GM19238 (cell line): ENCODE measurements around the gene DUOXA2.

Experiments
- DNase-seq: peaks from one replicate; pipeline ENCODE4 v3.0.0; 2011; ENCODE audit warnings: low spot score; ENCODE audit not compliant: insufficient read length

Gene DUOXA2

DNA sequence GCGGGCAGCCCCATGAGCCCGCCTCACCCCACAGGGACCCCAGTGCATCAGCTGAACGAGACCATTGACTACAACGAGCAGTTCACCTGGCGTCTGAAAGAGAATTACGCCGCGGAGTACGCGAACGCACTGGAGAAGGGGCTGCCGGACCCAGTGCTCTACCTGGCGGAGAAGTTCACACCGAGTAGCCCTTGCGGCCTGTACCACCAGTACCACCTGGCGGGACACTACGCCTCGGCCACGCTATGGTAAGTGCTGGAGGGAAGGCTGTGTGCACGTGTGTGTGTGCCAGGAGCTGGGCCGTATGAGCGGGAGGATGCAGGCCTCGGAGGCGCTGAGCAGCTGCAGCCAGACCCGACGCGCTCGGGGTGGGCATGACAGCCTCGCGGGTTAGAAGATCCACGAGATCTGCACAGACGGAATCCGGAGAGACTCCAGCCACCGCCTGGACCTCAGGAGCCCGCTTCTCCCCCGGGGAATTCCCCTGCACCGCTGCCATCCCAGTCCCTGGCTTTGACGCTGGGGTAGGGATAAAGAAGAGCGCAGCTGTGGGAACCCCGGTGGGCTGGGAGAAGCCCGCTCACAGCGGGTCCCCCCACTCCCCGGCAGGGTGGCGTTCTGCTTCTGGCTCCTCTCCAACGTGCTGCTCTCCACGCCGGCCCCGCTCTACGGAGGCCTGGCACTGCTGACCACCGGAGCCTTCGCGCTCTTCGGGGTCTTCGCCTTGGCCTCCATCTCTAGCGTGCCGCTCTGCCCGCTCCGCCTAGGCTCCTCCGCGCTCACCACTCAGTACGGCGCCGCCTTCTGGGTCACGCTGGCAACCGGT, 2.6 kb downstream of the DUOXA2 start:
- DNase-seq, result no peak

DNA sequence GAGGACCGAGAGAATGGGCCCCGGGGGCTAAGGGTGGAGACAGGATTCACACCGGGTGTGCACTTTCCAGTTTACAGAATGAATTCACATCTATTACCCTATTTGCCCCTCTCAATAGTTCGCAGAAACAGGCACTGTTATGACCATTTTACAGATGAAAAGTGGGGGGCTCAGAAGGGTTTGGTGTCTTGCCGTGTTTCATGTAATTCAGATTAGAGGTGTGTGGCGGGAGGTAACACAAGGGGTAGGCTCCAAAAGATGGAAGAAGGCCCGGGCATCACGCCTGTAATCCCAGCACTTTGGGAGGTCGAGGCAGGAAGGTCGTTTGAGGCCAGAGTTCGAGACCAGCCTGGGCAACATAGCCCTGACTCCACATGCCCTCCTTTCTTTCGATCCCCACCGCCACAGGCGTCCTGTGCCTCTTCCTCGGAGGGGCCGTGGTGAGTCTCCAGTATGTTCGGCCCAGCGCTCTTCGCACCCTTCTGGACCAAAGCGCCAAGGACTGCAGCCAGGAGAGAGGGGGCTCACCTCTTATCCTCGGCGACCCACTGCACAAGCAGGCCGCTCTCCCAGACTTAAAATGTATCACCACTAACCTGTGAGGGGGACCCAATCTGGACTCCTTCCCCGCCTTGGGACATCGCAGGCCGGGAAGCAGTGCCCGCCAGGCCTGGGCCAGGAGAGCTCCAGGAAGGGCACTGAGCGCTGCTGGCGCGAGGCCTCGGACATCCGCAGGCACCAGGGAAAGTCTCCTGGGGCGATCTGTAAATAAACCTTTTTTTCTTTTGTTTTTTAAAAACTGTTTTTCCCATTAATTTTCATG, 3.4 kb downstream of the DUOXA2 start:
- DNase-seq, result no peak

DNA sequence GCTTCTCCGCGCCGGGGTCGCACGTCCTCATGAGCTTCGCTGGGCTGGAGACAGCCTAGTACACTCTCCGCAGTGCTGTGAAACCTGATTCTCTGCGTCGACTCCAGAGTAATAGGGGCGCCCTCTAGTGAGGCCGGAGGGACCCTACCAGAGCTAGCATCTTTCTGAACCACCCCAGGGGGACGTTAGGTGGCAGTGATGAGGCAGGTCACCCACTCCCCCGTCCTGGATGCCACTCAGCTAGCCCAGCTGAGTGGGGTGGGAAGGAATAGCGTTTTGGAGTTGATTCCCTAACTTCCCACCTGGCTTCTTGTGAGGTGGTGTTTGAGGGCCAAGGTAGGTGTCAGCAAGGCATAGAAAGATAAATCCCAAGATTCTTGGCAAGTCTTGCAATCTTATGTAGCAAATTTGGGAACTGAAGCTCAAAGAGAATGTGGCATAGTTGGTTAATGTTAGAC, 4.0 kb downstream of the DUOXA2 start:
- DNase-seq, result peak; percentile 94

DNA sequence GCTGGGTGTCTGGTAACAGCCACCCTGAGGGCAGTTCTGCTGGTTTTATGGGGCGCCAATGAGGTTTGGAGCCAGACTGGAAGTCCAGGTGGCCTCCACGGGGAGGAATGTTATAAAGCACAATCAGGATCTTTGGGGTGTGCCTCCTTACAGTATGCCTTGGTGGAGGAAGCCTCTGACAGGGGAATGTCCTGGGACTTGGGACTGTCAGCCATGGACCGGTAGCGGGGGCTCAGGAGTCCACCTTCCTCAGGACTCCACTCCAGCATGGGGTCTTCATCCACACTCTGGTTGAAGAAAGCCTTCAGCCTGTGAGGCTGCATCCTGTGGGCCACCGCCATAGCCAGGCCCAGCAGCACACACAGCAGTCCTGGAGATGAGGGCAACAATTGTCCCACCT, 4.9 kb downstream of the DUOXA2 start:
- no peak for DNase-seq

DNA sequence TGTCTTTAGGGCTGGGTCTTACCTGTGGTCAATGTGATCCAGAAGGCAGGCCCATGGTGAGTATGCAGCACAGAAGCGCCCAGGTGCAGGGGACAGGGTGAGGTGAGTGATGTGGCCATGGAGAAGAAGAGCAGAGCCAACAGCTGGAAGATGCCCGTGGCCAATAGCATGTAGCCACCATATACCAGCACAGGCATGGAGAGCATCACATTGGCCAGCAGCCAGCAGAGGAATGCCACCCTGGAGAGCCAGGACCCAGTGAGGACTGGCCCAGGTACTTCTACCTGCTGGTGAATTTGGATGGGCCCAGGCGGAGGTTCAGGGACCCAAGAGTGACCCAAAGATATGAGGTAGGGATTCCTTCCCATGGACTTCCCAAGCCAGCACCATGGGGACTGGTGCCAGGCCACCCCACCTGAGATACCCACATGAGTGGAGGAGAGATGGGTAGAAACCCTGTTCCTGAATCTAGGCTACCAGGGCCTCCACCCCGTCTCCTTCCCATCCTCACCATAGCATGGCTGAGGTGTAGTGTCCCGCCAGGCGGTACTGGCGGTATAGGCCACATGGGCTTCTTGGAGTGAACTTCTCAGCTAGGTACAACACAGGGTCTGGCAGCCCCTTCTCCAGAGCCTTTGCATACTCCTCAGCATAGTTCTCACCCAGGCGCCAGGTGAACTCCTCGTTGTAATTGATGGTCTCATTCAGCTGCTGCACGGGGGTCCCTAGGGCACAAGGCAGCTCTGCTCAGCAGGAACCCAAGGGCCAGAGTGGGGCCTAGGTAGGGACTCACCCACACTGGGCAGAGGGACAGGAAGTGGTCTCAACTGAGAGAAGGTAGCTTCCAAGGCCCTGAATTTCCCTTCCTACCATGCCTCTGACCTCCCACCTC, 6.2 kb downstream of the DUOXA2 start:
- DNase-seq, result no peak

DNA sequence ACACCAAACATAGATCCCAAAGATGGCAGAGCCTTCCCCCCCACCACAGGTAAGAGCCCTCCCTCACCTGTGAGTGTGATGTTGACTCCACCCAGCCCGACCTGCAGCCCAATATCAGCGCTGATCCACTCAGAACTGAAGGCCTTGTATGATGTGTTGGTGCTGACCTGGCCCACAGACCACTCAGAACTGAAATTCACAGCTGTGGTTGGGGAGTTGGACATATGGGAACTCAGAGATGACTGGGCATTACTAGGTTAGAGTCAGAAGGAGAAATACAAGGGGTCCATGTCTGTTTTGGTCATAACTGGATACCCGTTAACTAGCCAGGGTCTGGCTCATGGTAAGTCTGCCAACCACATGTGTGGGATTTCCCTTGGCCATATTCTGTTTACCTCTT, 6.9 kb downstream of the DUOXA2 start:
- DNase-seq, result no peak

DNA sequence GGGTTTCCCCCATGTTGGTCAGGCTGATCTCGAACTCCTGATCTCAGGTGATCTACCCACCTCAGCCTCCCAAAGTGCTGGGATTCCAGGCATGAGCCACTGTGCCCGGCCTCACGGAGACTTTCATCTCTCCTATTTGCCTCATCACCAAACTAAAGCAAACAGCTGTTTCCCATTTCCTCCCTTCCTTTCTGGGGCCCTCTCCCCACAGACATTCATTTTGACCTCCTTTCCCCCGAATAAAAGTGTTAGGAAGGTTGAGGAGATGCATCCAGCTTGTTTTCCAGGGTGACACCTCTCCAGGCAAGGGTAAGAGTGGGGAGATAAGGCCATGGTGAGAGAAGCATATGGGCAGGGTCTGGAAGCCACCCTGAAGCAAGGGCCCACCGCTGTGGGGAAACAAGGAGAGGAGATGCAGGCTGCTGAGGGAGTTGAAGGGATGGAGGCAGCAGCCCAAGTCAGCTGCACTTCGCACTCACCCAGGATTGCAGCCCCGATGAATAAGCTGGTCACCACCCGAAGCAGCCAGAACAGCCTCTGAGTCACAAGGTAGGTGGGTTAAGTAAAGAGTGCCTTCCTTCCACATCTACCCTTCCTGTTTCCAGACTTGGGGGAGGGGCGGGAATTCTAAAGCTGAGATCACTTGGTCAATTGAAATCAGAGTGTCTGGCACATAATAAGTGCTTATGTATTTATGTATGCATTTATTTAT, 7.7 kb downstream of the DUOXA2 start:
- no peak for DNase-seq

DNA sequence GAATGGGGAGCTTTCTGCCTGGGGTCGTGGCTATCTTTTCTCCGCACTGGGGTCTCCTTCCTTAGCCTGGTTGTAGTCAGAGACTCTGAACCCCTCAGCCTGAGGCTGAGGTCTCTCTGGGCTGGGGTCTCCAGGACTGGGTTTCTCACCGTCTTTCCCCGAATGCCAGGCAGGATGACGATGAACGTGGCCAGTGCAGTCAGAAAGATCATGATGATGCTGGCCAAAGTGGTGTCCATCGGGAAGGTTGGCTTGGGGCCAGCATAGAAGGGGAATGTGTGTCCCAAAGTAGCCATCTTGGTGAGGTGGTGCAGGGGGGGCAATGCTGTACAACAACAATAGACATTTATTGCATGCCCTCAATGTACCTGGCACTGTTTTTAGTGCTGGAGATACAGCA, 8.6 kb downstream of the DUOXA2 start:
- no peak for DNase-seq

DNA sequence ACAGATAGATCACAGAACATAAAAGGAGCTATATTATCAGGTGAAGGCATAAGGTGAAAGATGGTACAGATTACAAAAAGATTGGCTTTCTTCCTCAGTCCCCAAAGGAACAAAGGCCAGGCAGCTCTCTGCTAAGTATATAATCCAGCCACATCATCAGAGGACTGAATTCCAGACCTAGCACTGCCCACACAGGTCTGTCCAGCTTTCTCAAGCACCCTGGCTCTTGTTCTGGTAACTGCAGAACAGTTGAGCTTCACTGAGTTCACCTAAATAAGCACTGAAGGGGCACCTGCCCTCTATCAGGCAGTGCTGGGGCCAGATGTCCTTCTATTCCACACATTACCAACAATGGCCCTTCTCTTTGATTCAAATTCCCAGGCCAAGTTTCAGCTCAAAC, 9.3 kb downstream of the DUOXA2 start:
- DNase-seq, result no peak

DNA sequence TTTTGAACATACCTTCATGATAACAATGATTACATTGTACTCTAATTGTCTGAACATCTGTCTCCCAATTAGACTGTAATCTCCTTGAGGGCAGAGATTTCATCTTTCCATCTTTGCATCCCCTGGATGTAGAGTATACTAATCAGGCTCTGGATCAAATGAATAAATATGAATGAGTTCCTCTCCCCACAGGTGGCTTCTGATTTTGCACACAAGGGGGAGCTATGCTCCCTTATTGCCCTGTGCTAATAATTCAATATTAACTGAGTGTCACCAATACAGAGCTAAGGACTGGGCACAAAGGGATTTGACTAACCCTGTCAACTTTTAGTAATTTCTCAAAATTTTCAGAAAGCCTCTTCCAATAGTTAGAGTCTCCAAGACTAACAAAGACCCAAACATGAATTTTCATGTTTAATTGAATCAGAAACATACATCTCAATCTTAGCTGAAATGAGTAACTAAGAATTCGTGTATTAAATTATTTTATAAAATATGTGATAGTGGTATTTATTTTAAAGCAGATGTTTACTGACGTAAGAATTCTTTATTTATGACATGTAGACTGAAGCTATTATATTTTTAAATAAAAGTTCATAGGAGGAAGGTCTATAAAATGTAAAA, 12.5 kb downstream of the DUOXA2 start:
- no peak for DNase-seq

DNA sequence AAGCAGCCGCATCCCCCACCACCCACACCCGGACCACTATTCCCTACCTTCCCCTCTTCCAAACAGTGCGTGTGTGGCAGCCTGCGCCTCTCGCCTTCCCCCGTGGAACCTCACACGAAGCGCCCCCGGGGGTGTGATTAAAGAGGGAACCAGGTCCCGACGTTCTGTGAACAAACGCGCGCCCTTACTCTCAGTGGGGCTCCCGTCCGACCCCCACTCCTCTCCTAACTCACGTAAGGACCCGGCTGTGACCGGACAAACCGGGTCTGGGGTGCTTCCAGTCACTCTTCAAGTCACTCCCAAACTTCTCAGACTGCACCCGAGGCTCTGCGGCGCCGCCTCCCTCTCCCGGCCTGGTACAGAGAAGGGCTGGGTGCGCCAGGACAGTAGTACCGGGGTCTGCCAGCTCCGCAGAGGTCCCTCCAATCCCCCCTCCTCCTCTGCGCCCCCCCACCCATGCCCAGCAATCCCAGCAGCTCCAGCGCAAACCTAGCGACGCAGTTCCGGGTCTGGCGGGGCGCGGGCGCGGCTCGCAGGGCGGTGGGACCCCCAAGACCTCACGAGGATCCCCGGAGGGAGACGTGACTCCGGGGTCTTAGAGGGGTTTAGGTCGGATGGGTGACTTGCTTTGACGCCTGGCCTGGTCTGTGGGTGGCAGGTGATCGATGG, 15.0 kb downstream of the DUOXA2 start:
- no peak for DNase-seq

DNA sequence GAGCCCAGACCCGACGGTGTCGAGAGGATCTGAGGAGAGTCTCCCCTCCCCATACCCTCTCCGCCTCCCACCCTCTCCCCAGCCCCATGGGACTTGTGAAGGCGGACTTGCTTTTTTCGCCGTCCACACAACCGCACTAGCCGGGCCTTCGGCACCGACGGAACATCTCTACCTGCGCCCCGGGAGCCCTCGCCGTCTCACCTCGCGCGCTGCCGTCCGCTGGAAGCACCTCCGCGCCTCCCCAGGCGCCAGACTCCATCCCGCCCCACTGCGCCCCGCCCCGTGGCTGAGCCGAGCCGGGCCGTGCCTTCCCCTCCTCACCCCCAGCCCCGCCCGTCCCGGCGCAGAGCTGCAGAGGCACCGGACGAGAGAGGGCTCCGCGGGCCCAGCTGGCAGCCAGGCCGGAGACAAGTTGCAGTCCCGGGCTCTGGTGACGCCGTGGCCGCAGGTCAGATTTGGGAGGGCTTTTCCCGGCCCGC, 15.6 kb downstream of the DUOXA2 start, which contains the start of the genes DUOX1 and DUOXA1:
Gene DUOX1, plus strand, starts transcription at position 344 of the 479 bp plus-strand sequence. CDS start 1,973 bp downstream, outside the sequence.
Gene DUOXA1, minus strand, starts transcription at position 229 of the 479 bp plus-strand sequence. CDS start 6,865 bp downstream, outside the sequence.
- no peak for DNase-seq

DNA sequence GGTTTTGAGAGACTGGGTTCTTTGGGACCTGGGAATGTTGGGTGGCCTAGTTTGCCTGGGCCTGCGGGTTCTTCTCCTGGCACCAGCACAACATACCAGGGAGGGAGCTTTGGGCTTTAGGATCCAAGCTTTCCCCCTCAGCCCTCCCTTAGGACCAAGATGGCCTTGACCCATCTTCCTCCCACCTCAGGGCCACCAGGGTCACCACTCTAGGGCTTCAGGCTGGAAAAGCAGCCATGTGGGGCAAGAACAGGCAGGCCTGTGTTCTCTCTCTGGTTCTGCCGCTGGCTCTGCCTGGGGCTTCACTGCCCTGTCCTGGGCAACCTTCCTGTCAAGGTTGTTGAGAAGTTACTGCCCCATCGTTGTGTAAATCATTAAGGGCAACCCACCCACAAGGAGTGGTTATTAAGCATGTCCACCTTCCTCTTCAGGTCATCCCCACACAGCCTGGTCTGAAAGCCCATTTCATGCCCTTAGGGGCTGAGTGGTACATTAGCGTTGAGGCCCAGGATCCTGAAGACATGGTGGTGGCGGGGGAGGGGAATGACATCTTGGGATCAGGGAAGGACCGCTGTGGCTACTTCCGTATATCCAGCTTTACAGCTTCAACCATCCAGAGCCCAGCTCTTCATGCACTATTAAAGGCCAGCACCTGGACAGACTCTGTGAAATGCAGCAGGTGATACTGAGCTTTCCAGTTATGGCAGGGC, 16.3 kb downstream of the DUOXA2 start:
- no peak for DNase-seq

DNA sequence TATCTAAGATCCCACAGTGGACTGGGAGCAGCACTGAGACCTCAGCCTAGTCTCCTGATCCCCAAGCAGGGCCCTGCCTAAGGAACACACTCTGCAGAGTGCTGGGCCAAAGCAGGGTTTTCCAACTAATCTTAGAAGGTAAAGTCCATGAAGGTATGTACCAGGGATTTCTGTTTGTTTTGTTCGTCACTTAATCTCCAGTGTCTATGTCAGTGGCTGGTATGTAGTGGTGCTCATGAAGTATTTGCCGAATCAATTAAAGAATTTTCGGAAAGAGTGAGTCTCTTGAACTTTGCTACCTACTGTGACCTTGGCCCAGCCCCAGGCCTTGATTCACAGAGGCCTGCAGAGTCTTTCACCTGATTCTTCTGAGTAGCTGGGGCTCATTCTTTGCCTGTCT, 17.4 kb downstream of the DUOXA2 start:
- no peak for DNase-seq

DNA sequence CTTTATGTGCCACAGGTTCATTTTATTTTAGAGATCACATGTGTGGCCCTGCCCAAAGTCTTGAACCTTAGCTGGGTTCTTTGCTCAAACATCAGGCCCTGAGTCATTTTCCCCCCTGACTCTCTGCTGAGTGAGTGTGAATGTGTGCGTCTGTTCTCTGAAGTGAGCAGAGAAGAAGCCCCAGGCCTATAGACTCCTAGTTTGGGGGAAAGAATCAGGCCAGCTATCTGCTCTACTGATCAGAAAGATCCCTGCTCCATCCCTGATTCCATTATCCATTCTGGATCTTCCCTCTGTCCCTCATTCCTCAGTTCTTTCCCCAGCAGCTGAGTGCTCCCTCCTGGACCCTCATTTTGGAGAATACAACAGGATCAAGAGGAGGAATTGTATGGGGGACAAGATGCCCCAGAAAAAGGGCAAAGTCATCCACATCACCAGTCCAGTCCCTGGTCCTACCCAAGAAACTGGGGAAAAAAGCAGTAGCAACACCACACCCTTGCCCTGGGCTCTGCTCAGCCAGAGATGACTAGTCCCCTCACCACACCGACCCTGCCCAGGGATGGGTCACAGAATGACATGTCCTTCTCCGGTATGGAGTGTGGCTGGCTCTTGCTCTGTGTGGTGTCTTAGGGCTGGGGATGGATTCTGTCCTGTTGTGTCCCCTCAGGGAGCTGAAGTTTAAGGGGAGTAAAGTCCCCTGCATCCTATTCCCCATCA, 18.9 kb downstream of the DUOXA2 start:
- no peak for DNase-seq

DNA sequence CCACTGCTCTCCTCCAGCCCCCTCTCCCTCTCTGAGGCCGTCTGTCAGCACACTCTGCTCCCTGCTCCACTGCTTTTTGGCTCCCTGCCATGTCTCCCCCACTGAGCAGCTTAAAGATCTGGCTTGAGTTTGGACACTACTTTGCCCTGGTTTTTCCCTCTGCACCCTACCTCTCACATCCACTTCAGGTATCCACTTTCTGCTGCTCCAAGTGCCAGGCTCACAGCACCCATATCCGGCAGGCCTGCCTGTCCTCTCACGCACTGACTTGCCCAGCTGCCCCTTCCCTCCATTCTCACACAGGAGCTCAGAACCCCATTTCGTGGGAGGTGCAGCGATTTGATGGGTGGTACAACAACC, 19.4 kb downstream of the DUOXA2 start:
- DNase-seq, result no peak

DNA sequence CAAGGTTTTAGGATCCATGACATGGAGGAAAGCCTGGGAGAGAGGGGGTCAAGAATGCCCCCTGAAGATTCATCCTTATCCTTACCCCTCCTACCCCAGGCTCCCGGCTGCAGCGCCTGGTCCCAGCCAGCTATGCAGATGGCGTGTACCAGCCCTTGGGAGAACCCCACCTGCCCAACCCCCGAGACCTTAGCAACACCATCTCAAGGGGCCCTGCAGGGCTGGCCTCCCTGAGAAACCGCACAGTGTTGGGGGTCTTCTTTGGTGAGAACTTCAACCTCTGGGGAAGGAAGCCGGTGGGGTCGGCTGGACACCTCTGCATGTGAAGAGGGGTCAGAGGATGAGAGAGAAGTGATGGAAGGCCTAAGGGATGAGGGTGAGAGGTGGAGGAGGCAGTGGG, 19.9 kb downstream of the DUOXA2 start:
- DNase-seq, result no peak
